ENCODE measurements around the gene NTNG1. TPM values are rescaled to one million over a fixed set of nuclear protein-coding genes. Genes with fewer than 3 reads are reported as not detected.

The NTNG1 gene
- total and polyA plus RNA-seq, 8 donors = 5.7 to 28.0 (median 22.3) TPM

GRCh38 chr1:107414550-107414949, 273.7 kb downstream of the NTNG1 start:
- ATAC-seq (no peak), DNase-seq (no peak)
- H3K4me3 ChIP-seq = no peak overlapping the region
- intact Hi-C loops (cut with DNase I) = no loop called here
- H3K27me3 ChIP-seq = no peaks in the 10 kb centered on the region
- H3K4me1 ChIP-seq = no peaks in the 10 kb centered on the region
- H3K9me3 ChIP-seq = no peaks in the 10 kb centered on the region
- no peak overlapping the region for H3K27ac ChIP-seq
- no peaks in the 10 kb centered on the region for H3K36me3 ChIP-seq
- TF ChIP-seq CTCF (IDR thresholded peaks at IDR 0.05) = no peak

- H3K4me1 ChIP-seq = no peaks in the 10 kb centered on the region
- no peak for DNase-seq
- H3K9me3 ChIP-seq = no peaks in the 10 kb centered on the region
- no peak for TF ChIP-seq CTCF (IDR thresholded peaks at IDR 0.05)
- intact Hi-C loops (cut with DNase I) = no loop called here
- H3K4me3 ChIP-seq = no peak overlapping the region
- H3K36me3 ChIP-seq = no peaks in the 10 kb centered on the region
- ATAC-seq = no peak
- H3K27me3 ChIP-seq = no peaks in the 10 kb centered on the region
- no peak overlapping the region for H3K27ac ChIP-seq
These were observed 274.4 kb downstream of the NTNG1 start for GRCh38 chr1:107415241-107415640.

GRCh38 chr1:107419003-107419402, 278.2 kb downstream of the NTNG1 start:
- Histone ChIP-seq H3K4me3 (no peak overlapping the region), H3K27ac (no peak overlapping the region), H3K36me3 (no peaks in the 10 kb centered on the region), H3K27me3 (no peaks in the 10 kb centered on the region), H3K4me1 (no peaks in the 10 kb centered on the region), H3K9me3 (no peaks in the 10 kb centered on the region)
- ATAC-seq = no peak
- intact Hi-C loops (cut with DNase I) = no loop called here
- no peak for TF ChIP-seq CTCF (IDR thresholded peaks at IDR 0.05)
- DNase-seq = no peak

- intact Hi-C loops (cut with DNase I) = no loop called here
- DNase-seq (no peak), ATAC-seq (no peak)
- Histone ChIP-seq H3K4me1 (no peaks in the 10 kb centered on the region), H3K9me3 (peaks cover 0 to 3% of the 10 kb centered on the region in 2 donors), H3K27ac (no peak overlapping the region), H3K36me3 (no peaks in the 10 kb centered on the region), H3K27me3 (no peaks in the 10 kb centered on the region), H3K4me3 (no peak overlapping the region)
- no peak for TF ChIP-seq CTCF (IDR thresholded peaks at IDR 0.05)
These were observed 282.1 kb downstream of the NTNG1 start for GRCh38 chr1:107422901-107423300.

GRCh38 chr1:107430540-107431228, 289.8 kb downstream of the NTNG1 start:
- ATAC-seq (peak; percentile 86), DNase-seq (peak in 1 of 4 donors; percentile 16)
- no peak overlapping the region for H3K27ac ChIP-seq
- TF ChIP-seq CTCF (IDR thresholded peaks at IDR 0.05) = peak; percentile 38 to 45
- peaks cover 0 to 6% of the 10 kb centered on the region in 2 donors for H3K27me3 ChIP-seq
- no peaks in the 10 kb centered on the region for H3K4me1 ChIP-seq
- intact Hi-C loops (cut with DNase I) = no loop called here
- H3K4me3 ChIP-seq = no peak overlapping the region
- H3K9me3 ChIP-seq = peaks cover 0 to 3% of the 10 kb centered on the region in 2 donors
- no peaks in the 10 kb centered on the region for H3K36me3 ChIP-seq
